ENCODE results near the gene RNF212. TPM values are rescaled to one million over a fixed set of nuclear protein-coding genes. Genes with fewer than 3 reads are reported as not detected.

The RNF212 gene
- total and polyA plus RNA-seq, 10 of the 15 experiments (the other 5 are each of a cell fraction or from before 2014, with no cell fraction given), result not detected

GRCh38 chr4:1022051-1022738 lies 91.2 kb downstream of the RNF212 start:
- POLR2A ChIA-PET, result interaction anchor here (1.7 kb wide), 1 partner anchor 54 kb away, joined by 3 read pairs; no protein-coding TSS in a partner anchor
- H3K4me1 ChIP-seq (ENCODE audit: control insufficient read depth, insufficient read depth, low read length), result peaks cover 17% of the 10 kb centered on the region
- intact Hi-C loops (cut with micrococcal nuclease; ENCODE audit: unreplicated experiment) (no loop called here), in situ Hi-C loops (cut with MboI) (no loop called here)
- FAIRE-seq (no peak), ATAC-seq (no peak), DNase-seq (ENCODE audit: low read depth, low spot score) (no peak)
- no TSS peak for BruUV-seq (replicated peaks)
- peak overlapping the region; percentile 44; the same call in 1 of the 2 replicates for H3K4me2 ChIP-seq (ENCODE audit: control insufficient read depth, insufficient read depth)
- RAD21 ChIA-PET (ENCODE audit: unreplicated experiment), result no interaction called here
- H4K20me1 ChIP-seq (ENCODE audit: control insufficient read depth, insufficient read depth), result no peaks in the 10 kb centered on the region
- H3K9me3 ChIP-seq (replicated peaks; ENCODE audit: control insufficient read depth, insufficient read depth, low read length), result no peaks in the 10 kb centered on the region
- H3K9ac ChIP-seq (ENCODE audit: control insufficient read depth, insufficient read depth, low read length), result no peak overlapping the region
- H3K27me3 ChIP-seq (replicated peaks in 1 of 2; ENCODE audit: control insufficient read depth in 2 of 2, insufficient read depth in 2 of 2, low read length in 1 of 2), result no peaks in the 10 kb centered on the region
- H3K79me2 ChIP-seq (ENCODE audit: control insufficient read depth, insufficient read depth, low read length), result no peaks in the 10 kb centered on the region
- CTCF ChIA-PET, result interaction anchor here (0.6 kb wide), 1 partner anchor 153 kb away, joined by 3 read pairs; no protein-coding TSS in a partner anchor
- SMC1A ChIA-PET (ENCODE audit: uncharacterized antibody, unreplicated experiment), result no interaction called here
- H3K4me3 ChIP-seq, result no peak overlapping the region
- WGBS (ENCODE audit: insufficient coverage, insufficient replicate concordance, low lambda C conversion rate, missing lambda C conversion rate), result 70% methylated on average over 35 of the region's 46 CpGs
- H3K36me3 ChIP-seq (ENCODE audit: control insufficient read depth in 2 of 2, insufficient read depth in 2 of 2, low read length in 1 of 2), result no peaks in the 10 kb centered on the region
- no peak overlapping the region for H2AFZ ChIP-seq (ENCODE audit: control insufficient read depth, low read depth, low read length)
- no peak overlapping the region for H3K27ac ChIP-seq (ENCODE audit: control insufficient read depth, insufficient read depth)
- no peak for TF ChIP-seq E4F1 (IDR thresholded peaks at IDR 0.05; ENCODE audit: borderline replicate concordance, partially characterized antibody)
- no peak for TF ChIP-seq ZBTB33 (IDR thresholded peaks at IDR 0.05)
- TF ChIP-seq TARDBP (IDR thresholded peaks at IDR 0.05; ENCODE audit: borderline replicate concordance), result no peak
- no peak for TF ChIP-seq CTCF (IDR thresholded peaks at IDR 0.05 in 2 of 3, conservative IDR thresholded peaks at IDR 0.05 in 1 of 3; ENCODE audit: control insufficient read depth in 2 of 3, extremely low read depth in 1 of 3, insufficient read depth in 1 of 3, low read depth in 3 of 3, low read length in 3 of 3)
- no peak for TF ChIP-seq IRF3 (IDR thresholded peaks at IDR 0.05)
- TF ChIP-seq IRF4 (IDR thresholded peaks at IDR 0.05; ENCODE audit: low read depth, low read length), result no peak
- TF ChIP-seq ATF3 (IDR thresholded peaks at IDR 0.05; ENCODE audit: borderline replicate concordance, extremely low read depth, low read depth, low read length), result no peak
- no peak for TF ChIP-seq E2F8 (IDR thresholded peaks at IDR 0.05; ENCODE audit: low read depth, partially characterized antibody)
- TF ChIP-seq ATF7 (IDR thresholded peaks at IDR 0.05; ENCODE audit: low read depth), result no peak
- TF ChIP-seq CHD4 (IDR thresholded peaks at IDR 0.05), result no peak
- no peak for TF ChIP-seq POLR2AphosphoS5 (IDR thresholded peaks at IDR 0.05; ENCODE audit: low read length)
- TF ChIP-seq SIN3A (IDR thresholded peaks at IDR 0.05; ENCODE audit: low read depth, low read length), result no peak

Data from GM12878 (cell line).